Stimulated activated CD4-positive, alpha-beta T cell treated with anti-CD3 and anti-CD28 coated beads, TNF-alpha, amount 100 ng/mL, for 24 hours (primary cell): ENCODE data around the gene FOXRED2.
"Not testable (repeated sequence)": the region's sequence is repeated elsewhere in the genome, so short reads cannot be mapped to it uniquely, and the experiment has no call there.

Experiments used
- DNase-seq, 3 experiments: peaks; one replicate each; pipeline ENCODE4 v3.0.0-alpha.2; 2020; ENCODE audit warnings: low read depth in 3 of 3

The FOXRED2 gene

DNA sequence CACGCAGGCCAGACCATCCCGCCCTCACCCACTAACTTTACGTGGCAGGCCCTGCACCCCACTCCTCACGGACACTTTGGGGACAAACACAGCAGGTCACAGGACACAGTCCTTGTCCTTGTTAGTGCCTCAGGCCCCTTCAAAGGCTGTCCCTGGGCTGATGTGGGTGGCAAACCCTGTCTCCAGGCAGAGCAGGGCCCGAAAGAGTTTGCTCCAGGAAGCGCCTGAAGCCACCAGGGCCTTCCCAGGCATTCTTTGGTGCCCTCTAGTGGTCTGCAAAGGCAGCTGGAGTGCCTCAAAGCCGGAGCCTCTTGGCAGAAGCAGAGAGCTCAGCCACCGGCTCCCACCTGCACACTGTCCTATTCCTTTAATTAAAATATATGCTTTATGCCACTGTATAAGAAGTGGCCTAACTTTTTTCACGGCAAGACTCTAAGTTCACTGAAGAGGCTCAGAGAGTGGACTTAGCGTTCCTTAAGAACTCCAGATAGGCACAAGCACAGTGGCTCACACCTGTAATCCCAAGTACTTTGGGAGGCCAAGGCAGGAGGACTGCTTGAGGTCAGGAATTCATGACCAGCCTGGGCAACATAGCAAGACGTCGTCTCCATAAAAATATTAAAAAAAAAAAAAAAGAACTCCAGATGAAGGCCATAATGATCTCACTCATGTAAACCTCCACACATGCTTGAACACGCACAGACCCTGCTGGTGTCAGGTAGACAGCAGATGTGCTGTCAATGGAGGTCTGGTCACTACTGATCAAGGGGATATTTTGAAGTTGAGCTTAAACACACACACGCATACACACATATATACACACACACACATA lies 36.5 kb downstream of the FOXRED2 start:
- DNase-seq: peak; percentile 65 to 76 (median 76)

DNA sequence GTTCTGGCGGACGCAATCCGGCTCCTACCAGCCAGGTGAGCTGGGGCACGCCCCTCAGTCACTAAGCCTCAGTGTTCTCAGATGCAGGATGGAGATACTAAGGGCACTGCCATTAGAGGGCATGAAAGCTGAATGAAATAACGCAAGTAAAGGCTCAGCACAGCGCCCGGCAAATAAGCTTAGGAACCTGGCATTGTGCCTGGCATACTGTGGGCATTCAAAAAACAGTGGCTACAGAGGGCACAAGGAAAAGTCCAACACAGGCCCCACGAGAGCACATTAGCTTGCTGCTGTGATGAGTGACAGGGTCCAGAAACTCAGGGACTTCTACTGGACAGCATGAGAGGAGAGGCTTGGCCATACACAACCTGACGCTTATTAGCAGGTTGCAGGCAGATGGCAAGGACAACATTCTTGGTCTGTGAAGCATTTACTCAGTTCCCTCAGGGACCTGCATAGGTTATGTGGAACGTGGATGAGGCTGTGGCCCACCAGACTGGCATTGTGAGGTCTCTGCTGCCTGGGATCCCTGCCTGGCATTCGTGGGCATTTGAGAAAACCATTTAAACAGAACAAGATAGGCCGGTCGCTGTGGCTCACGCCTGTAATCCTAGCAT lies 37.6 kb downstream of the FOXRED2 start:
- no peak for DNase-seq

DNA sequence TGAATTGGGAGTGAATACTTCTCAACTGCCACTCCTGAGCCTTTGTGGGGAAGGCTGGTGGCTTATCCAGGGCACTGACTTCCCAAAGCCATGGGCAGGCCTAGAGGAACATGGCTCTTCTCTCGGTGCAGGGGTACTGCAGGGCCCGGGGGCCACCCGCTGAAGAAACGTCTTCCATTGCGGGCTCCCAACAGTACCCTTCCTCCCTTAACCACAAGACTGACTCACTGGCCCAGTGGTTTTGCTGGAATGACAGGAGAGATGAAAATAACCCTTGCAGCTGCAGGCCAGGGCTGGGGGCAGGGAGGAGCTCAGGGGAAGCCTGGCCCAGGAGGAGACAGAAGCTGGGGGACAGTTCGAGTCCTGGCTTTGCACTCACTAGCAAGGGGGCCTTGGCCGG lies 38.9 kb downstream of the FOXRED2 start:
- DNase-seq: no peak

DNA sequence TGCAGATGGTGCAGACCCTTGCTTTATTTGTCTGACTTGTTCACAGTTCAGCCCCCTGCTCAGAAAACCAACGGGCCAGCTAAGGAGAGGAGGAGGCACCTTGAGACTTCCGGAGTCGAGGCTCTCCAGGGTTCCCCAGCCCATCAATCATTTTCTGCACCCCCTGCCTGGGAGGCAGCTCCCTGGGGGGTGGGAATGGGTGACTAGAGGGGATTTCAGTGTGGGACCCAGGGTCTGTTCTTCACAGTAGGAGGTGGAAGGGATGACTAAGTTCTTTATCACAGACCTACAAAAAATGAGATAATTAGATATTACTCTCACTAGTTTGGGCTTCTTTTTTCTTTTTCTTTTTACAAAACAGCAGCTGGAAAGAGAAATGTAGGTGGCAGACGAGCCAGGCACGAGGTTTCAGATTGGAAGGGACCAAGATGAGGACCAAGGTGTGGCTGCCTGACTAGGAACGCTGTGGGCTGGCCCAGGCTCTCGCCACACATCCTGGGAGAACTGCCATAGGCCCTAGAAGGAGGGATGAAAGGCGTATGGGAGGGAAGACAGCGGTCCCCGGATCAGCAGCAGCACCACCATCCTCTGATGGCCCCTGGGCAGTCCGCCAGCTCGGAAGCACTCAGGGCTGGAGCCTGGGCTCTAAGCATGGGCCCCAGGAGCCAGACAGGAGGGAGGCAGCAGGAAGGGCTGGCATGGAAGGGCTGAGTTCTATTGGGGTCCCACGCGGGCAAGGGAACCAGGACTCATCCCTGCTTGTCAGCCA lies 39.6 kb downstream of the FOXRED2 start:
- DNase-seq: no peak

DNA sequence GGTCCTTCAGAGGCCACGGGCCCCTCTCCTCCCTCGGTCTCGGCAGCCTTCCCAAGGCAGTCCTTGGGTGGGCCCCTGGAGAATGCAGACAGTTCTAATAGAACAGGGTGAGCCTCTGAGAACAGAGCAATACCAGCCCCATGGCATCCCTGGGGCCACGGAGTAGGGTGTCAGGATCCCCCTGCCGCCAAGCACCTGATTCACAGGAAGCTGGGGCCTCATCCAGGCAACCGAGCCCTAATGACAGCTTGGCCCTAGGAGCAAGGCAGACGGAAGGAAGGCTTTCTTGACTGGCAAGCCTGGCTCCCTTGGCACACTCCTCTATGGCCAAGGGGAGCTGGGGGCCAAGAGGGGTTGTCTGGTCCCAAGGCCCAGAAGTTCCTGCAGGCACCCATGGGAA lies 40.6 kb downstream of the FOXRED2 start:
- DNase-seq: no peak

GRCh38 chr22:36465232-36466021 lies 41.4 kb downstream of the FOXRED2 start:
- DNase-seq: no peak

DNA sequence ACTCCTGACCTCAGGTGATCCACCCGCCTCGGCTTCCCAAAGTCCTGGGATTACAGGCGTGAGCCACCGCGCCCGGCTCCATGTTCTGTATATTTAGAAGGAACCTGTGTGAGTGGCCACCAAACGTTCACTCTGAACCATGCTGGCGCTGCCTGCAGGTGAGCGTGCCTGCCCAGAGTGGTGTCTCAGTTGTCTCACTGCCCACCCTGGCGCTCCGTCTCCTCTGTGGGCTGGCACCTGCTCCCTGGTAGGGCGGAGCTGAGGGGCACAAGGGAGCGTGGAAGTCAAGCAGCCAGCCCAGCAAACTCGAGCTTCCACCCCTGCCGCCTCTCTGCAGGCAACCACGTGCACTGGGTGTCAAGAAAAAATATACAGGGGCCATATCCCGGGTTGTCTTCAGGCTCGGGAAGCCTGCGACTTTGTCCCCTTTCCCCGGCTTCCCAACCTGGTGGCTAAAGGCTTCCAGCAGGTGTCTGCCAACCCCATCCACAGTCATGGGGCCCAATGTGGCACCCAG lies 42.1 kb downstream of the FOXRED2 start:
- no peak for DNase-seq

DNA sequence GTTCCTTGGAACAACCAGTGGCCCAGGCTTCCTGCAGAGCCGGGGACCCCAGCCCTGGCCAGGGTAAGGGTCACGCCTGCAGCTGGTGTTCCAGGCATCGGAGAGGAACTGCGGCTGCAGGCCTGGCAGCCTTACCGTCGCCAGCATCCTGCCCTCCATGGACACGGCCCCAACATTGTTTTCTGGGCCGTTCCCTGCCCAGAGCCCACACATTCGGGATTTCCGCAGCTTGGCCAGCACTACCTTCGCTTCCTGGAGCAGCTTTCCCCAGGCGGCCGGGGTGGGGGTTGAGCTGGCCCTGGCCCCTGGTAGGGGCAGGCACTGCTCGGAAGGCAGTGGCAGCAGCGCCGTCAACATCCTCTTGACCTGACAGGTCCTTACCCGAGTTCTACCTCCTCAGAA lies 43.1 kb downstream of the FOXRED2 start:
- no peak for DNase-seq

GRCh38 chr22:36461665-36462649 lies 44.9 kb downstream of the FOXRED2 start:
- no peak for DNase-seq

DNA sequence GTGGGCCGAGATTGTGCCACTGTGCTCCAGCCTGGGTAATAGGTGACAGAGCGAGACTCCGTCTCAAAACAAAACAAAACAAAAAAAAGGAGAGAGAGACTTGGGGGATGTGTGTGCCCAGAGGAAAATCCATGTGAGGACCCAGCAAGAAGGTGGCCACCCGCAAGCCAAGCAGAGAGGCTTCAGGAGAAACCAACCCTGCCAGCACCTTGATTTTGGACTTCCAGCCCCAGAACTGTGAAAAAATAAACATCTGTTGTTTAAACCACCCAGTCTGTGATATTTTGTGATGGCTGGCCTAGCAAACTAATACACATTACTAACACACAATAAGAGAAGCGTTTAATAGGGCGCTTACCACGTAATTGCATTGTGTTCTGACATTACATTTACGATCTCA lies 46.6 kb downstream of the FOXRED2 start:
- DNase-seq: no peak

DNA sequence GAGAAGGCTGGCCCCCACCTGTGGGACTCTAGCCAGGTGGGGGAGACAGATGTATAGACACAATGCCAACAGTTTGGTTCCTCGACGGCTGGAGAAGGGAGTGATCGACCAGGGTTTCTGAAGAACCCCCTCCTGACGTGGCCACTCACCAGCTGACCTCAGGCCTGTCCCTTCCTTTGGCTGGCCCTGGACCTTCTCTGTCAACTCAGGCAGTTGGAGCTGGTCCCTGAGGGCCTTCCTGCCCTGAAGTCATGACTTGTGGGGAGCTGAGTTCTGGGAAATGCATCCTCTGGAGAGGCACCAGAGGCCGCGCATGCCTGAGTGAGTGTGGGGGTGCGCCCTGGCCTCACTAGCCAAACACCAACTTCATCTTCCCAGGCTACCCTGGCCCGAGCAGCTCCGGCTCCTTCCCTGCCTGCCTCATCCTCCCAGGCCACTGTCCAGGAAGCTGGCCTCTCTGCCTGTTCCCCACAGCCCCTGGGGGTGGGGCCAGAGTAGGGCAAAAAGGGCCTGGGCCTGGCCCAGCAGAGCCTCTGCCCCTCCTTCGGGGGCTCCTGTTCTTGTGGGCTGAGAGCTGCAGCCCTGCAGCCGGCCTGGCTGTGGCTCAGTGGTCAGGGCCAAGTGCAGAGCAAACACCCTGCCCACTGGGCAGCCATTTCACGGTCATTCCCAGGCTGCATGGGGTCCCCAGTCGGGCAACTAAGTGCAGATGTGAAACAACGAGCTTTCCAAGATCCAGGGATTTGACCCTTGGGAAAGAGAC lies 49.0 kb downstream of the FOXRED2 start:
- no peak for DNase-seq

DNA sequence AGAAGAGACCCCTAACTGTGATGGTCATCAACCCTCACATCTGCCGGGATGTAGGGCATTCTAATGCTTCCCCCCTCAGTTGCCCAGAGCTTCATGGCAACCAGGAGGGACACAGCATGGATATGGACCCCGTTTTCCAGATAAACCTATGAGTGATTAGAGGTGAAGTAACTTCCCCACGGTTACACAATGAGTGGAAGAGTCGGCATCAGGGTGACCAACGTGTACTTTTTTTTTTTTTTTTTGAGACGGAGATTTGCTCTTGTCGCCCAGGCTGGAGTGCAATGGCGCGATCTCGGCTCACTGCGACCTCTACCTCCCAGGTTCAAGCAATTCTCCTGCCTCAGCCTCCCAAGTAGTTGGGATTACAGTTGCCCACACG lies 50.4 kb downstream of the FOXRED2 start:
- no peak for DNase-seq

DNA sequence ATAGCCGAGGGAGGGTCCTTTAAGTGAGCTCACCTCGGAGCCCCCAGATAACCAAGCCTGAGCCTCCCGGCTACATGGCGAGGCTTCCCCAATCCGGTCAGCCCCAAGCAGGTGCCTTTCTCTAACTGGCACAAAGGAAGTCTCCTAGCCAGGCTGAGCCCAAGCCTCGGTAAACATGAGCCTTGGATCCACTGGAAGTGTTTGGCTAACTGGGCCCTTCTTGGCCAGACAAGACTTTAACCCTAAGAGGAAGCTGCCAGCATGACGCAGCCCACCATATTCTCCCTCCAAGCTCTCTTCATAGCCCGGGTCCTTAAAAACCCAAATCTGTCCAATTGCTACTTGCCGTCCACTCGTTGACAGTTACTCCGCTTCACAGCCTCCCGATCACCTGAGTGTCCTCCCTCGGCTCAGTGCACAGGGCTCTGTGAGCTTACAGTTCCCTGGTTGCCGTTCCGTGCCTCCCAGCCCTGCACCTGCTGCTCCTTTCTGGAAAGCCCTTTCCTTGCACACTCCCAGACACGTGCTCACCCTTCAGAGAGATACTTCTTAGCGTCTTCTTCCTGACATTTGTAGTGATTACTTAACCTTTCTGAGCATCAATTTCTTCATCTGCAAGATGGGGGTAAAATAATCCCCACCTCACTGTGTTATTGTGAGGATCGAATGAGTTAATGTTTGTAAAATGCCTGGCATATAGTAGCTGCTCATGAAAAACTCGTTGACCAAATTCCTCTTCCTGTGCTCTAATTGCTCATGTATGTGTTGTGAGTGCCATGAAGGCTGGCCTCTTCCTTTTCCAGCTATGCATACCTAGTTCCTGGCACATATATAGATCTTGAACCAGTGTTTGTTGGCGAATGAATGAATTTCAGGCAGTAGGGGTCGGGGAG lies 51.0 kb downstream of the FOXRED2 start:
- no peak for DNase-seq

- DNase-seq: peak; percentile 84 to 97 (median 93)
These were observed 51.8 kb downstream of the FOXRED2 start for GRCh38 chr22:36454916-36455570.

DNA sequence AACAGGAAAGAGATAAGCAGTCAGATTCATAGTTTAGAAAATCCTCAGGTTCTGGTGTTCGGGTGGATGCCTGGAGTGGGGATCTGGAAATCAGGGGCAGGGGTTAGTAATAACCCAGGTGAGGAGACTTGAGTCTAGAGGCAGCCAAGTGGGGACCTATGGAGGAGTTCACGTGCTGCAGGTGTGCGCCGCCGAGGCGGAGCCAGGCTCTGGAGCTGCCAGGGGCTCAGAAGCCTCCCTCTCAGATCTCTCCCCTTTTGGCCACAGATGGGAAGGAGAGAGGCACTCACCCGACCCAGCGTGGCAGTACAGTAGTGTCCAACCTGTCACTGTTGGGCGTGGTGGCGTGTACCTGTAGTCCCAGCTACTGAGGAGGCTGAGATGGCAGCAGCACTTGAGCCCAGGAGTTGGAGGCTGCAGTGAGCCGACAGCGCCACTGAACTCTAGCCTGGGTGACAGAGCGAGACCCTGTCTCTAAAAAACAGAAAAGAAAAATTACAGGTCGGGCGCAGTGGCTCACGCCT lies 52.9 kb downstream of the FOXRED2 start:
- no peak for DNase-seq

GRCh38 chr22:36452978-36453607 lies 53.7 kb downstream of the FOXRED2 start:
- DNase-seq: not testable (repeated sequence)

- DNase-seq: peak in 1 of 3 experiments; percentile 25
These were observed 54.4 kb downstream of the FOXRED2 start for GRCh38 chr22:36452250-36452977.
